ENCODE measurements around the gene DLST. TPM values are rescaled to one million over a fixed set of nuclear protein-coding genes. Genes with fewer than 3 reads are reported as not detected.
A peak's percentile ranks its signal among the peaks of the same experiment; 100 is the strongest.

Gene DLST
- total RNA-seq, 1 donor from 2014 or later, result 82.7 TPM

DNA sequence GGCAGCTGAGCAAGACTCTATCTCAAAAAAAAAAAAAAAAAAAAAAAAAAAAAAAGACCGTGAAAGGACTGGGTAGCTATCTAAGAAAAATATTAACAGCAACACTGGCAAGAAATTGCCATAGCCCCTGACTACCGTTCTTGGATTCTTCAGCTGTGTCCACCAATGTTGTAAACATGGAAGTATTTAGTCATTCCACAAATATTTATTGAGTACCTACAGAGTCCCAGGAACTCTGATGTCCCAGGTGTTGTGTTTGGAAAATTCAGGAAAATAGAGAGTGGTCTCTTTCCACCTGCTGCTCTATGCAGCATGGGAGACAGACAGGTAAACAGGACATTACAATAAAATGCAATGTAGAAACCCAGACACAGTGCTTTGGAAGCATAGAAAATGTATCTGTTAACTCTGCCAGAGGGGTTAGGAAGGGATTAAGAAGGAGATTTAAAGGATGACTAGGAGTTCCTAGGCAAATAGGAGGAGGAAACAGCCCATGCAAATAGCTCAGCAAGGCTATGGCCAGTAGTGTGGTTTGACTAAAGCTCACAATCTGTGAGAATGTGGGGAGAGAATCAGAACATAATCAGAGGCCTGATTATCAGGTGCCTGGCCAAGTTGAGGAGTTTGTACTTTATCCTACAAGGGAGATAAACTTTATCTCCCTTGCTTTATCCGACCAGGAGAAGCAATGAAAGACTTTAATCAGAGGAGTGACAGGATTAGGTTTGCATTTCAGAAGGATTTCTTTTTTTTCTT lies 2.1 kb upstream of the DLST start:
- intact Hi-C loops (cut with DNase I), result no loop called here
- H3K4me1 ChIP-seq, result peaks cover 37% of the 10 kb centered on the region
- TF ChIP-seq CTCF (IDR thresholded peaks at IDR 0.05), result no peak

DNA sequence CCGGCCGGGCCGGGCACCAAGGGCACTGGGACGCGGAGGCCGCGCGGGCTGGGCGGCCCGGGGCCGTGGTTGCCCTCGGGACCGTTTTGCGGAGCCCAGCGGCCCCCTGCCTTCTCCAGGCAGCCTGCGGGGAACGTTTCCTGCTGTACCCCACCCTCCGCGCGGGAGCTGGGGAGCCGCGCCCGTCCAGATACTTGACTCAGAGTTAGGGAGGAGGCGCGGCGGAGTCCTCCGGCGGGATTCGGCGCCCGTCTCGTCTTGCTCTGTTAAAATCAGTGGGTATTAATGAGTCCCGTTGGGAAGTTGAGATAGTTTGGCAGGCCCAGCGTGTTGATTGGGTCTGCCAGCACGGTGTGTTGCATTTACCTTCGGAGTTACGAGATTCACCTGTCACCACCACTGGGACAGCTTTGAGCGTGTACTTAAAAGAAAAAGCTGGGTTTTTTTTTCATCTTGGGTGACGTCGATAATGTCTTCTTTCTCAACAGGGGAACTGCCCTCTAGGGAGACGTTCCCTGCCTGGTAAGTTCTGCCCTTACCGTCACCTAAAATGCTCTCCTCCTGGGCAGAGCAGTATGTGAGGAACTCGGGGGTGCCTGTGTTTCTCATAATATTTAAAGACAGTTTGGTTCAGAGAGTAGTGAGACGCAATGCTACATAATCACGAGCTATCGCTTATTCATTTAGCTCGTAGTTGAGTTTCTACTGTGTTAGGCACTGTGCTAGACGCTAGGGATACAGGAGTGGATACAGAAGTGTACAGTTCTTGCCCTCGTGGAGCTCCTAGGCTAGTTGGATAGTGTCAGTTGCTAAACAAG lies 596 bp downstream of the DLST start:
- Histone ChIP-seq H3K36me3 (peaks cover 30% of the 10 kb centered on the region), H3K4me1 (peaks cover 52% of the 10 kb centered on the region), H3K4me3 (peak overlapping the region; percentile 95), H3K9me3 (no peaks in the 10 kb centered on the region), H3K27ac (peak overlapping the region; percentile 95), H3K27me3 (ENCODE audit: low read depth) (no peaks in the 10 kb centered on the region)
- DNase-seq (peak; percentile 69), ATAC-seq (peak; percentile 73)
- TF ChIP-seq CTCF (IDR thresholded peaks at IDR 0.05), result no peak
- intact Hi-C loops (cut with DNase I), result no loop called here

More for the DNA sequence above, 2.1 kb upstream of the DLST start:
- H3K27ac ChIP-seq, result no peak overlapping the region
- no peaks in the 10 kb centered on the region for H3K27me3 ChIP-seq (ENCODE audit: low read depth)
- H3K9me3 ChIP-seq, result no peaks in the 10 kb centered on the region
- peaks cover 7% of the 10 kb centered on the region for H3K36me3 ChIP-seq
- ATAC-seq (no peak), DNase-seq (no peak)
- H3K4me3 ChIP-seq, result no peak overlapping the region

GRCh38 chr14:74886001-74886400 lies 4.3 kb downstream of the DLST start:
- DNase-seq, result no peak
- Histone ChIP-seq H3K27ac (no peak overlapping the region), H3K36me3 (peaks cover 65% of the 10 kb centered on the region), H3K4me1 (peaks cover 64% of the 10 kb centered on the region), H3K27me3 (ENCODE audit: low read depth) (no peaks in the 10 kb centered on the region), H3K9me3 (no peaks in the 10 kb centered on the region), H3K4me3 (no peak overlapping the region)
- intact Hi-C loops (cut with DNase I), result no loop called here
- TF ChIP-seq CTCF (IDR thresholded peaks at IDR 0.05), result no peak
- no peak for ATAC-seq

DNA sequence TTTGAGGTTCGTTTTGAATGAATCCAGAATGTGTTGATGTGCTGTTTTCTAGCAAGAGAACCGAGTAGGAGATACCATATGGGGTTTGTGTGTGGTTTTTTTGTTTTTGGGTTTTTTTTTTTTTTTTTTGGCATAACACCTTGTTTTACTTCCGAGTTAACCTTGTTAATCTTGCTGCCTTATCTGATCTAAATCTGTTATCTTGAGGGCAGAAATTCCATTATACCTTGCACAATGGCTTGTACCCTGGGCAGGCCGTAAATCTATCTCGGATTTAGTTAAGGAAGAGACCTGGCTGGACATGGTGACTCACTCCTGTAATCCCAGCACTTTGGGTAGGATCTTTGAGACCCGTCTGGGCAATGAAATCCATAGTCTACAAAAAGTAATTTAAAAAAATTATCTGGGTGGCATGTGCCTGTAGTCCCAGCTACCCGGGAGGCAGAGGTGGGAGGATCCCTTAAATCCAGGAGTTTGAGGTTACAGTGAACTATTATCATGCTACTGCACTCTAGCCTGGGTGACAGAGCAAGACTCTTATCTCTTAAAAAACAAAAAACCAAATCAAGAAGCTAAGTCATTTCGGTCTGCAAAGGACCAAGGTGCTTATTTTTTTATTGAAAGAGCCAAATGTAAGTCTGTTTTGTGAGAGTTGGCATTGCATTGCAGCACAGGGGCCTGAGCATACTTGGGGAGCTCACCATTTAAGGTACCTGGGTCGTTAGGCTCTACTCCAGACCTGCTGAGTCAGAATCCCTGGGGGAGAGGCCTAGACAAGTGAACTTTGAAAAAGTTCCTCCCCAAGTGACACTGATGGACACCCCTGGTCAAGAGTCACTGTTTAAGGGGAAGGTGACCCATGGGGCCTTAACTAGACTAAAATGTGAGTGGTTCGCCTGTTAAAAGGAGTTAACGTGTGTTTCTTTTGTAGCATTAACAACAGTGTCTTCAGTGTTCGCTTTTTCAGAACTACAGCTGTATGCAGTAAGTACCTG lies 6.7 kb downstream of the DLST start:
- H3K9me3 ChIP-seq, result no peaks in the 10 kb centered on the region
- TF ChIP-seq CTCF (IDR thresholded peaks at IDR 0.05), result no peak
- peaks cover 90% of the 10 kb centered on the region for H3K36me3 ChIP-seq
- no peaks in the 10 kb centered on the region for H3K27me3 ChIP-seq (ENCODE audit: low read depth)
- H3K4me3 ChIP-seq, result no peak overlapping the region
- intact Hi-C loops (cut with DNase I), result no loop called here
- H3K27ac ChIP-seq, result no peak overlapping the region
- H3K4me1 ChIP-seq, result peaks cover 64% of the 10 kb centered on the region
- DNase-seq (no peak), ATAC-seq (peak in 1 of 2 donors; percentile 20)

DNA sequence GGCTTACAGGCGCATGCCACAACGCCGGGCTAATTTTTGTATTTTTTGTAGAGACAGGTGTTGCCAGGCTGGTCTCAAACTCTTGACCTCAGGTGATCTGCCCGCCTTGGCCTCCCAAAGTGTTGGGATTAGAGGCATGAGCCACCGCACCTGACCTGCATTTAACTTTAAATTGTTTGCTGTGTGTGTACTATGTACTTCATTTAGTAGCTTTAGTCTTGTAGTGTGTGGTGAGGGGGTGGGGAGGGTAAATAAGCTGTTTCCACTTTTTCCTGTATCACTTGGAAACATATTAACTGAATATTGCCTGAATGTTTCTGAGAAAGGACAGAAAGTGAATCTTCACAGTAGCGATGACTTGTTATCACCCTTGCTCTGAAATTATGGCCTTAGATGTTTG lies 8.5 kb downstream of the DLST start:
- intact Hi-C loops (cut with DNase I), result no loop called here
- Histone ChIP-seq H3K27ac (no peak overlapping the region), H3K4me1 (peaks cover 47% of the 10 kb centered on the region), H3K9me3 (no peaks in the 10 kb centered on the region), H3K36me3 (peaks cover 99% of the 10 kb centered on the region), H3K4me3 (no peak overlapping the region), H3K27me3 (ENCODE audit: low read depth) (no peaks in the 10 kb centered on the region)
- TF ChIP-seq CTCF (IDR thresholded peaks at IDR 0.05), result no peak
- ATAC-seq (no peak), DNase-seq (no peak)

Measured in lower lobe of right lung (tissue), 2 donors.